Prostate gland (tissue), 2 donors: ENCODE data around the gene HOXA7.
A peak's percentile ranks its signal among the peaks of the same experiment; 100 is the strongest.

Experiments used
- POLR2A ChIP-seq: fragments of 450-650 bp; IDR thresholded peaks from one replicate; pipeline ENCODE4 v1.6.1; 2016; ENCODE audit warnings: antibody characterized with exemption, mild to moderate bottlenecking
- POLR2AphosphoS5 ChIP-seq: sonication (generic); formaldehyde crosslinking; IDR thresholded peaks from one replicate; pipeline ENCODE4 v1.6.1; 2017; ENCODE audit warnings: antibody characterized with exemption
- TF ChIP-seq, protein P1 (sequence below), 4 experiments: fragments of 200-600 bp in 2 of 4; fragments of 450-650 bp in 2 of 4; sonication (generic) in 2 of 4; IDR thresholded peaks; 1 replicate in 3 of 4; 2 replicates in 1 of 4; pipeline ENCODE4 v1.5.1; 2016 to 2019; ENCODE audit warnings: antibody characterized with exemption in 4 of 4, mild to moderate bottlenecking in 2 of 4, moderate library complexity in 2 of 4

DNA sequence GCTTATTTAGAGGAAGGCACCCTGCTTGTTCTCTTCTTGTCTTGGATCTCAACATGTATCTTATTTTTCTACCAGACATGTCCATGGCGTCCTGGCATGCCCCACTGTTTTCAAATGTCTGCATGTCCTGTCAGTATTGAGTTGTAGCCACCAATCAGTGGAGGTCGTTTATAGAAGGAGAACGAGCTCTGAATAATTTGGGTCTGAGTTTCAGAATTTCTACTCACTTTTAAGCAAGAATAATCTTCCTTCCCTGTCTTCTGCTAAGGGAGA is 46.3 kb upstream of the HOXA7 start:
- TF ChIP-seq POLR2A (no peak), POLR2AphosphoS5 (peak; percentile 21)
- TF ChIP-seq, protein P1, sequence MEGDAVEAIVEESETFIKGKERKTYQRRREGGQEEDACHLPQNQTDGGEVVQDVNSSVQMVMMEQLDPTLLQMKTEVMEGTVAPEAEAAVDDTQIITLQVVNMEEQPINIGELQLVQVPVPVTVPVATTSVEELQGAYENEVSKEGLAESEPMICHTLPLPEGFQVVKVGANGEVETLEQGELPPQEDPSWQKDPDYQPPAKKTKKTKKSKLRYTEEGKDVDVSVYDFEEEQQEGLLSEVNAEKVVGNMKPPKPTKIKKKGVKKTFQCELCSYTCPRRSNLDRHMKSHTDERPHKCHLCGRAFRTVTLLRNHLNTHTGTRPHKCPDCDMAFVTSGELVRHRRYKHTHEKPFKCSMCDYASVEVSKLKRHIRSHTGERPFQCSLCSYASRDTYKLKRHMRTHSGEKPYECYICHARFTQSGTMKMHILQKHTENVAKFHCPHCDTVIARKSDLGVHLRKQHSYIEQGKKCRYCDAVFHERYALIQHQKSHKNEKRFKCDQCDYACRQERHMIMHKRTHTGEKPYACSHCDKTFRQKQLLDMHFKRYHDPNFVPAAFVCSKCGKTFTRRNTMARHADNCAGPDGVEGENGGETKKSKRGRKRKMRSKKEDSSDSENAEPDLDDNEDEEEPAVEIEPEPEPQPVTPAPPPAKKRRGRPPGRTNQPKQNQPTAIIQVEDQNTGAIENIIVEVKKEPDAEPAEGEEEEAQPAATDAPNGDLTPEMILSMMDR (IDR thresholded peaks at IDR 0.05): no peak
